GM18498 (cell line): ENCODE results near the gene IGIP.

Experiments used
- ATAC-seq: cut with Tn5 transposase; IDR thresholded peaks from one replicate; pipeline ENCODE4 v1.9.1; 2021; ENCODE audit warnings: mild to moderate bottlenecking, moderate library complexity; ENCODE audit not compliant: unreplicated experiment

Gene IGIP

GRCh38 chr5:140162275-140162674 lies 36.5 kb downstream of the IGIP start:
- ATAC-seq: no peak

- ATAC-seq: no peak
These were observed 37.0 kb downstream of the IGIP start for GRCh38 chr5:140162781-140163180.

- ATAC-seq: no peak
These were observed 39.6 kb downstream of the IGIP start for GRCh38 chr5:140165101-140165922.

GRCh38 chr5:140165923-140166270 lies 40.2 kb downstream of the IGIP start:
- no peak for ATAC-seq

- ATAC-seq: no peak
These were observed 41.2 kb downstream of the IGIP start for GRCh38 chr5:140166911-140167310.

- no peak for ATAC-seq
These were observed 42.6 kb downstream of the IGIP start for GRCh38 chr5:140168371-140168770.

- ATAC-seq: no peak
These were observed 43.7 kb downstream of the IGIP start for GRCh38 chr5:140169410-140169809.

GRCh38 chr5:140172483-140172882 lies 46.7 kb downstream of the IGIP start:
- no peak for ATAC-seq

- no peak for ATAC-seq
These were observed 48.3 kb downstream of the IGIP start for GRCh38 chr5:140174014-140174413.

- ATAC-seq: peak; percentile 94
These were observed 49.0 kb downstream of the IGIP start, which contains the start of gene CYSTM1 for GRCh38 chr5:140174465-140175366. Gene CYSTM1 (plus strand): TSS chr5:140175188. CDS start chr5:140194466, 19,278 bp downstream.

- ATAC-seq: peak; percentile 48
These were observed 49.8 kb downstream of the IGIP start for GRCh38 chr5:140175367-140176030.

GRCh38 chr5:140176031-140176387 lies 50.3 kb downstream of the IGIP start:
- ATAC-seq: no peak

GRCh38 chr5:140178086-140178410 lies 52.3 kb downstream of the IGIP start:
- ATAC-seq: no peak

- ATAC-seq: no peak
These were observed 52.9 kb downstream of the IGIP start for GRCh38 chr5:140178482-140179116.
